Measurements from ENCODE around the gene SARM1.

The SARM1 gene

GRCh38 chr17:28395968-28396367 lies 24.5 kb downstream of the SARM1 start:
- no peak for DNase-seq (ENCODE audit: low spot score)

GRCh38 chr17:28396635-28397239 lies 25.2 kb downstream of the SARM1 start:
- DNase-seq (ENCODE audit: low spot score): no peak

- DNase-seq (ENCODE audit: low spot score): no peak
Measured at GRCh38 chr17:28397275-28397674, 25.8 kb downstream of the SARM1 start.

- DNase-seq (ENCODE audit: low spot score): no peak
Measured at GRCh38 chr17:28397687-28398279, 26.3 kb downstream of the SARM1 start.

- no peak for DNase-seq (ENCODE audit: low spot score)
Measured at GRCh38 chr17:28398280-28398981, 26.9 kb downstream of the SARM1 start.

- no peak for DNase-seq (ENCODE audit: low spot score)
Measured at GRCh38 chr17:28399808-28400207, 28.3 kb downstream of the SARM1 start.

GRCh38 chr17:28402224-28402630 lies 30.7 kb downstream of the SARM1 start:
- DNase-seq (ENCODE audit: low spot score): no peak

GRCh38 chr17:28402844-28403243 lies 31.4 kb downstream of the SARM1 start:
- no peak for DNase-seq (ENCODE audit: low spot score)

GRCh38 chr17:28404007-28404406 lies 32.5 kb downstream of the SARM1 start:
- DNase-seq (ENCODE audit: low spot score): no peak

GRCh38 chr17:28404461-28404811 lies 32.9 kb downstream of the SARM1 start:
- DNase-seq (ENCODE audit: low spot score): no peak

GRCh38 chr17:28404812-28405570 lies 33.5 kb downstream of the SARM1 start:
- peak; percentile 44 for DNase-seq (ENCODE audit: low spot score)

GRCh38 chr17:28405632-28406472 lies 34.4 kb downstream of the SARM1 start, which contains the start of gene SLC46A1:
SLC46A1 (minus strand) TSS chr17:28406212; CDS start chr17:28406114, 98 bp downstream.
- DNase-seq (ENCODE audit: low spot score): peak; percentile 76

GRCh38 chr17:28406473-28406814 lies 35.0 kb downstream of the SARM1 start:
- DNase-seq (ENCODE audit: low spot score): no peak

GRCh38 chr17:28407130-28407973 lies 35.9 kb downstream of the SARM1 start:
- DNase-seq (ENCODE audit: low spot score): no peak

- DNase-seq (ENCODE audit: low spot score): no peak
Measured at GRCh38 chr17:28407974-28408306, 36.4 kb downstream of the SARM1 start.

GRCh38 chr17:28412099-28412498 lies 40.6 kb downstream of the SARM1 start:
- DNase-seq (ENCODE audit: low spot score): no peak

GRCh38 chr17:28413804-28414203 lies 42.3 kb downstream of the SARM1 start:
- no peak for DNase-seq (ENCODE audit: low spot score)

GRCh38 chr17:28415886-28416285 lies 44.4 kb downstream of the SARM1 start:
- DNase-seq (ENCODE audit: low spot score): no peak

GRCh38 chr17:28416703-28417311 lies 45.3 kb downstream of the SARM1 start:
- DNase-seq (ENCODE audit: low spot score): peak; percentile 69

- no peak for DNase-seq (ENCODE audit: low spot score)
Measured at GRCh38 chr17:28421787-28422305, 50.4 kb downstream of the SARM1 start.
